GM21825 (cell line): ENCODE results near the gene CIDEA.
"Not testable (repeated sequence)": the region's sequence is repeated elsewhere in the genome, so short reads cannot be mapped to it uniquely, and the experiment has no call there.

ENCODE experiments used
- ATAC-seq: cut with Tn5 transposase; IDR thresholded peaks from one replicate; pipeline ENCODE4 v1.9.1; 2021; ENCODE audit warnings: mild to moderate bottlenecking, moderate library complexity; ENCODE audit not compliant: unreplicated experiment

Gene CIDEA

DNA sequence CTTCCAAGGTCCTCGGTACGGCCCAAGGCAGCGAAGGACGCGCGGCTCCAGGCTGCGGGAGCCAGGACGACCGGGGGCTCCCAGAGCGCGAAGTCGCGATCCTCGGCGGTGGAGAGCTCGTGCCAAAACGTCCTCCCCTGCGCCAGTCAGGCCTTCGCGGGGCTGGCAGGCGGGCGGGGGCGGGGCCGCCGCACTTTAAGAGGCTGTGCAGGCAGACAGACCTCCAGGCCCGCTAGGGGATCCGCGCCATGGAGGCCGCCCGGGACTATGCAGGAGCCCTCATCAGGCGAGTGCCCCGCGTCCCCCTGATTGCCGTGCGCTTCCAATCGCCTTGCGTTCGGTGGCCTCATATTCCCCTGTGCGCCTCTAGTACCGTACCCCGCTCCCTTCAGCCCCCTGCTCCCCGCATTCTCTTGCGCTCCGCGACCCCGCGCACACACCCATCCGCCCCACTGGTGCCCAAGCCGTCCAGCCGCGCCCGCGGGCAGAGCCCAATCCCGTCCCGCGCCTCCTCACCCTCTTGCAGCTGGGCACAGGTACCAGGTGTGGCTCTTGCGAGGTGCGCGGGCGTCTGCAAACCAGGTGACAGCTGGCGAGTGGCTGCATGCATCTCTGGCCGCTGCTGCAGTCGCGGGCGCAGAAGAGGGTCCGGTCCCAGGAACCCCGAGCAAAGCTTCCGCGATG lies at the start of gene CIDEA:
CIDEA (plus strand) TSS at position 226 of the 684 bp plus-strand sequence; CDS start at position 249, 23 bp downstream.
- no peak for ATAC-seq

- ATAC-seq: not testable (repeated sequence)
Measured at GRCh38 chr18:12208296-12209153, 45.6 kb upstream of the CIDEA start.

- ATAC-seq: not testable (repeated sequence)
Measured at GRCh38 chr18:12212308-12212707, 41.9 kb upstream of the CIDEA start.

- ATAC-seq: not testable (repeated sequence)
Measured at GRCh38 chr18:12214296-12215005, 39.7 kb upstream of the CIDEA start.

DNA sequence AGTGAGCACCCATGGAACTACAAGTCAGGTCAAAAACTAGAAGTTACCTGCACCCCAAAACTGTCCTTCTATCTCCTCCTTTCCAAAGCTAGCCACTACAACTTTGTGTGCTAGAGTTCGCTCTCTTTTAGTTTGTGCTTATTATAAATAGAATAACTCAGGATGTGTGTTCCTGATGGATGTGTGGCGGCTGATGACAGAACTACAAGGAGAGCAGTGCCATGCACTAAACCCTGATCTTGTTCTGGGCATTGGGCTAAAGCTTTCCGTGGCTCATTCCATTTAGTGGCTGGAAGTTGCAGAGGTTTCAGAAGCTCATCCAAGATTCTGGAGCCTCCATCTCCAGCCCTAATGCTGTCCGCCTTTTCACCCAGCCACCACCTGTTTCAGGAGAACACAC lies 37.7 kb upstream of the CIDEA start:
- ATAC-seq: not testable (repeated sequence)

GRCh38 chr18:12218603-12219002 lies 35.6 kb upstream of the CIDEA start:
- not testable (repeated sequence) for ATAC-seq

DNA sequence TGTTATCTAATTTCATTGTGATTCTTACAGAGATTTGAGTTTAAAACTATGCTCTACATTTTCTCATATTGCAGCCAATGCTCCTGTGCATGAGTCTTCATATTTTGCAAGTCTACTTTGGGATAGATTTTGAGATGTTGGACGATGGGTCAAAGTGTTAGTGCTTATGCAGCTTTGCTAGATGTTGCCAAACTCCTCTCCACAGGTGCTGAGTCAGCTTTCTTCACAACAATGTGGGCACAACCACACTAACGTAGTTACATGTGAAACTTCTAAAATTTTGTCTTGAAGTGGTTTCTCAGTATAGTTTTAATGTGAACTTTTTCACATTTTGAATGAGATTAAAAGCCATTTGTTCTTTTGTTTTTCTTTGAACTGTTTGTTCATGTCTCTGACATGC lies 32.1 kb upstream of the CIDEA start:
- ATAC-seq: not testable (repeated sequence)

- ATAC-seq: not testable (repeated sequence)
Measured at GRCh38 chr18:12223326-12223725, 30.8 kb upstream of the CIDEA start.

DNA sequence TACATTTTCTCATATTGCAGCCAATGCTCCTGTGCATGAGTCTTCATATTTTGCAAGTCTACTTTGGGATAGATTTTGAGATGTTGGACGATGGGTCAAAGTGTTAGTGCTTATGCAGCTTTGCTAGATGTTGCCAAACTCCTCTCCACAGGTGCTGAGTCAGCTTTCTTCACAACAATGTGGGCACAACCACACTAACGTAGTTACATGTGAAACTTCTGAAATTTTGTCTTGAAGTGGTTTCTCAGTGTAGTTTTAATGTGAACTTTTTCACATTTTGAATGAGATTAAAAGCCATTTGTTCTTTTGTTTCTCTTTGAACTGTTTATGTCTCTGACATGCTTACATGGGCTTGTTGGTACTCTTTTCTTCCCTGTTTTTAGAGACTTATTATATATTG lies 27.4 kb upstream of the CIDEA start:
- ATAC-seq: not testable (repeated sequence)

DNA sequence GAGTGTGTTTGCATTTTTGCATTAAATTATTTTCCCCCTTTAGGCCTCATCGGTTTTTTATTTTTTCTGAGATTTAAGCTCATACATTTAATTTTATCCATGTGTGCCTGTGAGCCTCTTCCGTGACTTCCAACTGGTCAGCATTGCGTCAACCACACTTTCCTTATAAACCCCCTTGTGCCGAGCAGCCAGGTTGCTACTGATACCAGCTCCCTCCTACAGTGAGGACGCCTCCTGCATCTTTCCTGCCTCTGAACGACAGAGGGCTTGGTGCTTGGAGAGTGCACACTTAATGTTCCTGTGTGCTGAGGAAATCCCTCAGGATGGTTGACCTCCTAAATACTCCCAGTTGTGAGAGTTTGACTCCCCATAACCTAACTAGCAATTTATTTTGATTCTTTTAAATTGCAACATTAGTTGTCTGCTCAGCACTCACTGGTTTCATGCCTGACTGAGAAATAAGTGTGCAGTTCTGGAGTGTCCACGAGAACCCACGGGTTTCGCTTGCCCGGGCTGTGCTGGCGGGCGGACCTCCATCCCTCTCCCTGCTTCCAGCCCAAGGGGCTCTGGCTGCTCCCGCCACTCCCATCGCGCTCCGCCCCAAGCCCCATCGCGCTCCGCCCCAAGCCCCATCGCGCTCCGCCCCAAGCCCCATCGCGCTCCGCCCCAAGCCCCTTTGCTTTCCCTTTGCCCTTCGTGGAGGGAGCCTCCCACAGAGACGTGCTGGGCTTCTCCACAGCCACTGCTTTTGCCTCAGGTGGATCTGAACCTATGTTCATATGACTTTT lies 26.6 kb upstream of the CIDEA start:
- ATAC-seq: not testable (repeated sequence)

- not testable (repeated sequence) for ATAC-seq
Measured at GRCh38 chr18:12228308-12228707, 25.9 kb upstream of the CIDEA start.

DNA sequence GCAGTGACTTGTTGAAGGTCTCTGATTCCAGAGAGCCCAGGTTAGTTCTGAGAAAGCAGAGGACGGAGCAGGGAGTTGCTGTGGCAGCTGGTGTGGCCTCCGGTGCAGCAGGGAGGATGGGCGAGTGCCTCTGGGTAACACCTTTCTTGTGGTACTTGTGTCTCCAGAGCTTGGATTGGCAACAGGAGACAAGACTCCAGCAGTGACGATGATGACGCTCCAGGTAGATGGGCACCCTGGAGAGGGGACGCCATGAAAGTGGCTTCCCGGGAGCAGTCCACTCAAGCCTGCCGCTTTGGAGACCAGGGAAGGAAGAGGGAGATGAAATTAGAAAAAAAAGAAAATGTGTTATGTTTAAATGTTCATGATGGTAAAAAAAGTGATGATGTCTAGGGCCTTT lies 23.6 kb upstream of the CIDEA start:
- not testable (repeated sequence) for ATAC-seq

- ATAC-seq: no peak
Measured at GRCh38 chr18:12231040-12231882, 22.9 kb upstream of the CIDEA start.

DNA sequence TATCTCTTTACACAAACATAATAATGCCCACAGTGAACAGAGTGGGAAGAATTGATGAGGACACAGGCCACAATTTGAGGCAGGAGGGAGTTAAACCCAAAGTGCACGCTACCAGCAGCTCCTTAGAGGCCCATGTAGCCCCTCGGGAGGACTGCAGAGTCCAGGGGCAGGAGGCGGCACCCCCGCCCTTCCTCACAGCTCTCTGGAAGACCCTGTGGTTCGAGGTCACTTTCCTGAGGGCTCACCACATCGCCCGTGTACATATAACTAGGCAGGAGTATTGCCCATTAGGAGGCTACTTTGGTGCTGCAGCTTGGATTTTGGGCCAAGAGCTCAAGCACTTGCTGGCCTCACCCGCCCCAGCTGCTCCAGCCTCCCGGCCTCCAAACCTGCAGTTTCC lies 22.2 kb upstream of the CIDEA start:
- no peak for ATAC-seq

DNA sequence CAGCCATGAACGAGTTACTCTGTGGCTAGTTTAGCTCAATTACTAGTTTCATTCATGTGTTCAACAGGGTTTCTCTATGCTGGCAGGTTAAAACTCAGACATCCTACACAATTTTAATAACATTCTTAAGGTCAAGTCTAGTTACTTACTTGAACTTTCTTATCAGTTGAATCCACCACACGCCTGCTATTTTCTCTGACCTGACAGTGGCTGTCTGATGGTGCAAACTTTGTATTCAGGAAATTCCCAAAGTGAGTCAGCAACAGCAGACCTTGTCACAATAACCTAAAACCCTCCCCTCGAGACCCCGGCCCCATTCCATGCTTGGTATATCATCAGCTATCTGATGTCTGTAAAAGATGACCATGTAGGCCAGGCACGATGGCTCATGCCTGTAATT lies 20.8 kb upstream of the CIDEA start:
- no peak for ATAC-seq

DNA sequence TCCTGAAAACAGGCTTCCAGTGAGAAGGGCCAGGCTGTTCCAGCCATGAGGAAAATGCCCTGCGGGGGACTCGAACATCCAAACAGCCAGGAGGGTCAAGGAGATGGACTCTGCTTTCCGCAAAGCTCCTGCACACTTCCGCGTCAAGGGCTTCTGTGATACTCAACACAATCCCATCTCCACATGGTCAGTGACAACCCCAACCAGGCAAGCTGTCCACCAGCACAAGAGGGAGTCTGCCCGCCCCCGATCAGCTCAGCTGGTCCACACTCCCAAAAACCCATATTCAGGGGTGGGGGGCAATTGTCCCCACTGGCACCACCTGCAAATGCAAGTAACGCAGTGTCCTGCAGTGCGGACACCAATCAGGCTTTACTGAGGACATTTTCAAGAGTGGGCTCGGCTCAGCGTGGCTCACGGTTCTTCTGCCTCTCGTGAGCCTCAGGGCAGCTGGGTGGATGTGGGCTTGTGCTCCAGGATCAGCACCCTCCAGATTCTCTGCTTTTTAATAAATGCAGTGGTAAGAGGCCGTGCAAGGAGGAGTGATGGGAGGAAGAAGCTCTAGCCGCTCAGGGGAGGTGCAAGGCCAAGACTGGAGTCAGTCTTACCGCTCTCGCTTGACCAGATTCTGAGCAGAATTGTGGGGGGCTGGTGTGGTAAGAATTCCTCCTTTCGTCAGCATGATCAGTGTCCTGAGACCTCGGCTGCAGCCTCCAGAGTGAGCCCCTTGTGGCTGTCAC lies 19.5 kb upstream of the CIDEA start:
- ATAC-seq: no peak

GRCh38 chr18:12236141-12236540 lies 18.0 kb upstream of the CIDEA start:
- no peak for ATAC-seq

GRCh38 chr18:12236934-12237832 lies 17.0 kb upstream of the CIDEA start:
- peak; percentile 94 for ATAC-seq
